Right lobe of liver (tissue), 6 donors: ENCODE data around the gene ADGRV1. TPM values are rescaled to one million over a fixed set of nuclear protein-coding genes. Genes with fewer than 3 reads are reported as not detected.

Experiments used
- ATAC-seq, 4 donors: fragments of 200-7000 bp; cut with Tn5 transposase; one replicate each; pipeline ENCODE4 v1.9.1; 2020; ENCODE audit warnings: mild to moderate bottlenecking in 4 of 4, moderate library complexity in 4 of 4
- DNase-seq, 3 donors: peaks; one replicate each; pipeline ENCODE4 v3.0.0-alpha.2; 2020
- H3K27ac ChIP-seq, 3 donors: fragments of 200-600 bp; one replicate each; pipeline ENCODE4 v1.8.0; 2022
- H3K27me3 ChIP-seq, 2 donors: fragments of 200-600 bp; one replicate each; pipeline ENCODE4 v1.8.0; 2022
- H3K36me3 ChIP-seq, 4 donors: fragments of 200-600 bp; sonication (generic) in 1 of 4; one replicate each; pipeline versions ENCODE4 v1.5.1 to v1.8.0; 2017 to 2022; ENCODE audit warnings: control low read depth in 1 of 4
- H3K4me1 ChIP-seq, 4 donors: fragments of 200-600 bp; sonication (generic) in 1 of 4; one replicate each; pipeline versions ENCODE4 v1.5.1 to v1.8.0; 2017 to 2022; ENCODE audit warnings: control low read depth in 1 of 4
- H3K4me3 ChIP-seq, 3 donors: fragments of 200-600 bp; one replicate each; pipeline ENCODE4 v1.8.0; 2022
- H3K9me3 ChIP-seq, 4 donors: fragments of 200-600 bp; sonication (generic) in 1 of 4; one replicate each; pipeline versions ENCODE4 v1.5.1 to v1.8.0; 2017 to 2022; ENCODE audit warnings: control low read depth in 1 of 4
- CTCF ChIP-seq, 4 donors: fragments of 200-600 bp in 3 of 4; fragments of 450-650 bp in 1 of 4; IDR thresholded peaks; one replicate each; pipeline versions ENCODE4 v1.5.1 to v1.8.0; 2016 to 2022; ENCODE audit warnings: antibody characterized with exemption in 4 of 4, mild to moderate bottlenecking in 2 of 4
- POLR2A ChIP-seq: fragments of 450-650 bp; IDR thresholded peaks from one replicate; pipeline ENCODE4 v1.6.1; 2017; ENCODE audit warnings: antibody characterized with exemption, mild to moderate bottlenecking
- WGBS: methylation state at CpG from one replicate; pipeline ENCODE4 v1.1.6; 2018; ENCODE audit warnings: low coverage, low lambda C conversion rate; ENCODE audit not compliant: insufficient coverage; ENCODE audit errors: missing lambda C conversion rate; 5-methylcytosine and 5-hydroxymethylcytosine counted together
- intact Hi-C, 2 donors: fragments of 100-400 bp; cut with DNase I; formaldehyde crosslinking; loops; one replicate each; pipeline versions ENCODE4 v1.11.2 to v1.14.1; 2022
- total RNA-seq, 6 experiments: library from RNA; depleted of rRNA in 2 of 6; stranded (reverse); fragments of >200 nt in 2 of 6; fragmentation: NEBNext Ultra II Directional in 3 of 6; extraction: Animal tissue kit (Norgen Biotek cat#: 25700) in 3 of 6; gene quantifications; one replicate each; pipeline versions ENCODE4 v1.1.0 to v1.2.4, GENCODE V29; 2016 to 2023
- donor health status: DM: no; HTN: yes; CAD: no.
- donor health status: DM: no; HTN: no; CAD: no.
- donor health status: DM: no; HTN: no; CAD: no.
- donor health status: DM: no; HTN: yes; CAD: no.
- donor health status: DM: no; HTN: yes; CAD: no.

Gene ADGRV1
- total RNA-seq, 6 experiments from 2014 or later = 4.5 to 15.9 (median 7.4) TPM

DNA sequence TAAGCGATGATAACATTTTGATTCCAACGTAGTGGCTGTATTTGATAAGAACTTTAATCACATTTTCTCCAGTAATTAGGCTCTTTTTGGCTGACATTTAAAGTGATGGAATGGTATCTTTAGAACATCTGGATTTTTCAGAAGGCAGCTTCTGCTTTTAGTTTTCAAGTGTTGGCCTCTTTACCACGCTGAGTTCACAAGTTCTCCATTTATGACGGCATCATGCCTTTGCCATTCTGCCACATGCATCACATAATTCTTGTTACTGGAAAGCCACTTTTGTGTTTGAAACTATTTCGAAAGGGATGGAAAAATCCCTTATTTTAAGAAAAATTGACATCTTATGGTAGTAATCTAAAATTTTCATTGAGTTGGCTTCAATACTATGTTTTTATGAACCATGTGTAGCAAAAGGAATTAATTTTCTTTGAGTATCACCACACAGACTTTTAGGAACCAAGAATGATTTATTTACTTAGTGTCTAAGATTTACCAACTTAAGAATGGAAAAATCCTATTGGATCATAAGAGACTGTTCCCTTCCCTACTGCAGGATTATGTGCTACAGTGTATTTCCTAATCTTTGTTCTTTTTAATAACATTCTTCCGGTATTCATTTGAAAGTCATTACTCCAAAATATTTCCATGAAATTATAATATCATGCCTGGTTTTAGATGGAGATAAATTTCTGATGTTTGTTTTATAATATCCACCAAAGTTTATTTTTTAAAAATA is 344.2 kb downstream of the ADGRV1 start:
- no peak for ATAC-seq
- Histone ChIP-seq H3K4me3 (no peak overlapping the region), H3K4me1 (peaks cover 0 to 47% (median 21%) of the 10 kb centered on the region in 4 donors), H3K9me3 (no peaks in the 10 kb centered on the region), H3K27me3 (no peaks in the 10 kb centered on the region), H3K36me3 (no peaks in the 10 kb centered on the region), H3K27ac (peak overlapping the region in 2 of 3 donors; percentile 87 to 93)
- WGBS = 44% methylated on average over 6 of the region's 6 CpGs
- no peak for DNase-seq
- TF ChIP-seq CTCF (IDR thresholded peaks at IDR 0.05) = no peak
- TF ChIP-seq POLR2A = no peak
- intact Hi-C loops = no loop called here

DNA sequence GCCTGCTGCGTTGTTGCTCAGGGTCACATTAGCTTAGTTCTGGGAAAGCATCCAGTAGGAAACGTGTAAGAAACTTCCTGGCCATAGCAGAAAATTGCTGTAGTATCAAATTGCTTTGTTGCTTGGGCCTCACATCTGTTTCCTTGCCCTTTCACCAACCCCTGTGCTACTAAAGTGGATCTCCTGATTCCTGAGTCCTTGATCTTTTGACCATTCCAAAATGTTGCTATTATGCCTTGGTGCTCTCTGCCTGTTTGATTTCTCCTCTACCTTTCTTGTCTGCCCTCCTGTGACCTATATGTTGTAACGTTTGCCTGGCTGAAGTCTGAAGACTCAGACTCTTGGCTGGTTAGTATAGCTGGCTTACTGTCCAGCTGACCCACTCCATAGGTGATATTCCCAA is 350.5 kb downstream of the ADGRV1 start:
- WGBS = 9% methylated on average over 3 of the region's 3 CpGs
- peak overlapping the region; percentile 31 to 84 (median 84) for H3K27ac ChIP-seq

GRCh38 chr5:90909940-90910339 is 351.3 kb downstream of the ADGRV1 start:
- DNase-seq (peak in 1 of 3 donors; percentile 13), ATAC-seq (peak in 1 of 4 donors; percentile 3)
- no peaks in the 10 kb centered on the region for H3K9me3 ChIP-seq
- H3K36me3 ChIP-seq = no peaks in the 10 kb centered on the region
- WGBS = 73% methylated on average over 6 of the region's 6 CpGs
- TF ChIP-seq POLR2A = no peak
- TF ChIP-seq CTCF (IDR thresholded peaks at IDR 0.05) = no peak
- H3K4me3 ChIP-seq = no peak overlapping the region
- H3K4me1 ChIP-seq = peaks cover 0 to 59% (median 14%) of the 10 kb centered on the region in 4 donors
- peak overlapping the region in 2 of 3 donors; percentile 84 for H3K27ac ChIP-seq
- intact Hi-C loops = no loop called here
- H3K27me3 ChIP-seq = no peaks in the 10 kb centered on the region

More for the DNA sequence above, 350.5 kb downstream of the ADGRV1 start:
- Histone ChIP-seq H3K4me1 (peaks cover 0 to 50% (median 14%) of the 10 kb centered on the region in 4 donors), H3K4me3 (no peak overlapping the region), H3K9me3 (no peaks in the 10 kb centered on the region), H3K36me3 (no peaks in the 10 kb centered on the region), H3K27me3 (no peaks in the 10 kb centered on the region)
- ATAC-seq = peak; percentile 66 to 80 (median 72)
- TF ChIP-seq POLR2A (no peak), CTCF (IDR thresholded peaks at IDR 0.05) (no peak)
- peak in 2 of 3 donors; percentile 9 to 49 for DNase-seq
- intact Hi-C loops = no loop called here

DNA sequence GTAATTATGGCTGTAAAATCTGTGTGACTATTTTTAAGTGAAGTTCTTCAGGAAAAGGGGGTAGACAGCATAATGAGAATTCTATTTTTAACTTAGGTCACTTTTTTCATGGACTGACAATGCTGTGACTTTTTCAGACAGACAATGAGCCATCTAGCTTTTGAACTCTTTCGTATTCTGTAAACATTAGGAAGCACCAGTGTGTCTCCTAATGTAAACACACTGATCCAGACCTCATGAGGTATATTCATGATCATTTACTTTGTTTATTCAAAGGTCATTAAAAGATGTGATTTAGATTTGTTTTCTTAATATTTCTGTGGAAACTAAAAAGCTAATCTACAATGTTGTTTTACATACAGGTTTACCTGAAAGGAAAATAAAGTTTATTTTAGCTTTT is 352.6 kb downstream of the ADGRV1 start:
- ATAC-seq (peak; percentile 75 to 85 (median 82)), DNase-seq (no peak)
- H3K4me1 ChIP-seq = peaks cover 0 to 67% (median 18%) of the 10 kb centered on the region in 4 donors
- no peak overlapping the region for H3K4me3 ChIP-seq
- H3K36me3 ChIP-seq = no peaks in the 10 kb centered on the region
- no peaks in the 10 kb centered on the region for H3K27me3 ChIP-seq
- peak overlapping the region; percentile 72 to 84 (median 84) for H3K27ac ChIP-seq
- WGBS = 12% methylated on average over 1 of the region's 1 CpG
- TF ChIP-seq POLR2A (no peak), CTCF (IDR thresholded peaks at IDR 0.05) (no peak)
- no peaks in the 10 kb centered on the region for H3K9me3 ChIP-seq
- intact Hi-C loops = no loop called here
